B cell (primary cell): ENCODE results near the gene UNC5A. TPM values are rescaled to one million over a fixed set of nuclear protein-coding genes. Genes with fewer than 3 reads are reported as not detected.

Experiments used
- ATAC-seq: fragments of 200-7000 bp; cut with Tn5 transposase; one replicate; pipeline ENCODE4 v1.10.0; 2021; ENCODE audit warnings: low read depth, mild to moderate bottlenecking, moderate number of reproducible peaks, moderate library complexity
- CTCF ChIA-PET: fragments of 350-600 bp; sonication (Branson Sonifier 250); formaldehyde crosslinking; loops from one replicate; lab custom pipeline; 2021; ENCODE audit warnings: antibody characterized with exemption, inconsistent platforms; lab: Charles Lee
- POLR2A ChIA-PET: fragments of 350-600 bp; sonication (Branson Sonifier 250); formaldehyde crosslinking; loops from one replicate; lab custom pipeline; 2021; ENCODE audit warnings: antibody characterized with exemption; lab: Charles Lee
- DNase-seq: peaks from one replicate; pipeline ENCODE4 v3.0.0; 2013
- H2AFZ ChIP-seq: 2 replicates; pipeline ENCODE4 v1.6.1; 2012; ENCODE audit warnings: mild to moderate bottlenecking, low read depth, low read length; ENCODE audit not compliant: insufficient read depth, poor library complexity, severe bottlenecking
- H3K27ac ChIP-seq, 2 donors: 1 replicate in 1 of 2; 2 replicates in 1 of 2; pipeline ENCODE4 v1.5.1; 2012 to 2013; ENCODE audit warnings: low read length in 2 of 2, mild to moderate bottlenecking in 2 of 2, moderate library complexity in 1 of 2
- H3K27me3 ChIP-seq, 4 experiments: fragments of 200-600 bp in 1 of 4; sonication (generic) in 1 of 4; replicated peaks in 1 of 4; 1 replicate in 2 of 4; 2 replicates in 2 of 4; pipeline versions ENCODE4 v1.6.1 to v1.7.0; 2013 to 2016; ENCODE audit warnings: low read length in 3 of 4, mild to moderate bottlenecking in 2 of 4, mixed read lengths in 1 of 4, moderate library complexity in 1 of 4; ENCODE audit not compliant: insufficient read depth in 4 of 4, control insufficient read depth in 3 of 4; ENCODE audit errors: control extremely low read depth in 1 of 4
- H3K36me3 ChIP-seq, 2 experiments: replicated peaks in 1 of 2; 1 replicate in 1 of 2; 2 replicates in 1 of 2; pipeline versions ENCODE4 v1.6.1 to v1.7.1; 2013; ENCODE audit warnings: low read length in 1 of 2; ENCODE audit not compliant: insufficient read depth in 2 of 2, control insufficient read depth in 1 of 2; ENCODE audit errors: control extremely low read depth in 1 of 2, extremely low read depth in 1 of 2
- H3K4me1 ChIP-seq, 2 donors: fragments of 200-600 bp in 1 of 2; sonication (generic) in 1 of 2; 1 replicate in 1 of 2; 2 replicates in 1 of 2; pipeline versions ENCODE4 v1.5.1 to v1.6.1; 2013 to 2017; ENCODE audit warnings: low read length in 2 of 2; ENCODE audit not compliant: control insufficient read depth in 2 of 2, insufficient read depth in 2 of 2
- H3K4me2 ChIP-seq: replicated peaks from 2 replicates; pipeline ENCODE3; 2012; ENCODE audit warnings: mild to moderate bottlenecking, low read depth, low read length; ENCODE audit not compliant: poor library complexity, severe bottlenecking
- H3K4me3 ChIP-seq, 5 experiments: fragments of 200-600 bp in 1 of 5; sonication (generic) in 1 of 5; 1 replicate in 3 of 5; 2 replicates in 2 of 5; pipeline versions ENCODE4 v1.5.1 to v1.7.0; 2011 to 2016; ENCODE audit warnings: low read length in 4 of 5, mild to moderate bottlenecking in 4 of 5, low read depth in 2 of 5, control low read depth in 1 of 5, moderate library complexity in 1 of 5; ENCODE audit not compliant: insufficient read depth in 1 of 5; ENCODE audit errors: control extremely low read depth in 1 of 5, extremely low read depth in 1 of 5
- H3K79me2 ChIP-seq: fragments of 200-600 bp; sonication (generic); one replicate; pipeline ENCODE4 v1.6.0; 2016; ENCODE audit warnings: low read length; ENCODE audit not compliant: control insufficient read depth, insufficient read depth
- H3K9ac ChIP-seq: fragments of 200-600 bp; sonication (generic); 2 replicates; pipeline ENCODE4 v1.6.1; 2017; ENCODE audit warnings: mild to moderate bottlenecking, low read length, moderate library complexity
- H3K9me3 ChIP-seq, 3 donors: one replicate each; pipeline versions ENCODE4 v1.6.1 to v1.7.1; 2013; ENCODE audit warnings: low read length in 2 of 3; ENCODE audit not compliant: control insufficient read depth in 2 of 3, insufficient read depth in 1 of 3; ENCODE audit errors: control extremely low read depth in 1 of 3
- H4K20me1 ChIP-seq: 2 replicates; pipeline ENCODE4 v1.6.0; 2012; ENCODE audit warnings: mild to moderate bottlenecking, low read length; ENCODE audit not compliant: insufficient read depth, control insufficient read depth, poor library complexity, severe bottlenecking
- H3K27ac Mint-ChIP-seq: one replicate; pipeline ENCODE4 v1.8.0; 2021; ENCODE audit warnings: mixed read lengths
- H3K27me3 Mint-ChIP-seq: one replicate; pipeline ENCODE4 v1.8.0; 2021; ENCODE audit warnings: mixed read lengths
- H3K4me1 Mint-ChIP-seq: one replicate; pipeline ENCODE4 v1.8.0; 2021; ENCODE audit warnings: mixed read lengths
- H3K4me3 Mint-ChIP-seq: one replicate; pipeline ENCODE4 v1.8.0; 2021; ENCODE audit warnings: mixed read lengths
- H3K9me3 Mint-ChIP-seq: one replicate; pipeline ENCODE4 v1.8.0; 2022; ENCODE audit warnings: mixed read lengths; ENCODE audit not compliant: insufficient read depth
- CTCF ChIP-seq: fragments of 200-600 bp; IDR thresholded peaks from one replicate; pipeline ENCODE4 v1.8.0; 2022; ENCODE audit warnings: antibody characterized with exemption, mild to moderate bottlenecking
- EZH2 ChIP-seq: IDR thresholded peaks from 2 replicates; pipeline ENCODE4 v1.6.1; 2012; ENCODE audit warnings: borderline replicate concordance, low read depth, mild to moderate bottlenecking, moderate library complexity, low read length; ENCODE audit not compliant: insufficient read depth, poor library complexity, severe bottlenecking
- WGBS: methylation state at CpG from one replicate; pipeline ENCODE4 v1.1.5; 2013; ENCODE audit warnings: missing lambda C conversion rate; ENCODE audit not compliant: insufficient coverage; 5-methylcytosine and 5-hydroxymethylcytosine counted together
- intact Hi-C: fragments of 100-400 bp; cut with micrococcal nuclease; formaldehyde crosslinking; loops from one replicate; pipeline ENCODE4 v1.10.0; 2022
- polyA plus RNA-seq: library from polyadenylated mRNA; depleted of rRNA; stranded (reverse); fragments of >200 nt; gene quantifications from 2 replicates; pipeline ENCODE4 v1.2.3, GENCODE V29; 2012
- total RNA-seq, 2 donors: library from RNA; stranded (reverse); fragments of 120-200 nt in 1 of 2; gene quantifications; 1 replicate in 1 of 2; 2 replicates in 1 of 2; pipeline versions ENCODE4 v1.2.3 to v1.2.4, GENCODE V29; 2013 to 2022

UNC5A gene
- total and polyA plus RNA-seq, 2 donors (not counting 1 experiment from before 2014, with no cell fraction given) = not detected

DNA sequence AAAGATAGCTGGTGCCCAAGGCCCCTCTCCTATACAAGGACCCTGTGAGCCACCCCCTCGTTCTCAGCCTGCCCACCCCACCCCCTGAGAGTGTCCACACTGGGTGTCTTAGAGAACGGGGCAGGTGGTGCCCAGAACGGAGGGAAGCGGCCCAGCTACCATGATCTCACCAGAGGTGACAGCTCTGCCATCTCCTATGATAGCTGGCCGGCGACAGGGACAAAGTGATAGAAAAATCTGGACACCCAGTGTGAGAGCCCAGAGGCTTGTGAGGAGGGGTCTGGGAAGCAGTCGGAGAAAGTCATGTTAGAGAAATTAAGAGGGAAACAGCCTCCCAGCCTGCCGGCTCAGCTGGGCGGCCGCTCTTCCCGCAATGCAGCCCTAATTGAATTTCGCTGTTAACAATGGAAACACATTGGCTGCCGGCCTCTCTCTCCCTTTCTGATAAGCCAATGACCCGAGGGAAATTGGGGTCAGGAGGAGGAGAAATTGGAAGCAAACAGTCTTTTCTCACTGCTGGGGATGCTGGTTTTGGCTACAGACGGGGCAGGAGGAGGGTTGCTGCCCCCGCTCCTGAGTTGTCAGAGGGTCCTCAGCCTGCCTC is 56.5 kb downstream of the UNC5A start:
- Histone ChIP-seq H2AFZ (no peak overlapping the region), H3K4me1 (no peaks in the 10 kb centered on the region), H3K9me3 (peaks cover 0 to 15% (median 0%) of the 10 kb centered on the region in 3 donors), H3K9ac (no peak overlapping the region), H3K4me3 (no peak overlapping the region), H3K36me3 (no peaks in the 10 kb centered on the region), H3K4me2 (no peak overlapping the region), H3K27me3 (peaks cover 0 to 45% (median 13%) of the 10 kb centered on the region in 4 experiments), H3K79me2 (no peaks in the 10 kb centered on the region), H3K27ac (no peak overlapping the region), H4K20me1 (no peaks in the 10 kb centered on the region)
- H3K4me3 Mint-ChIP-seq = no peak overlapping the region
- ATAC-seq (no peak), DNase-seq (no peak)
- WGBS = 29% methylated on average over 14 of the region's 16 CpGs
- H3K27me3 Mint-ChIP-seq = peaks cover 26% of the 10 kb centered on the region
- no peak for TF ChIP-seq CTCF
- no peak overlapping the region for H3K27ac Mint-ChIP-seq
- no peaks in the 10 kb centered on the region for H3K4me1 Mint-ChIP-seq
- CTCF ChIA-PET = no interaction called here
- intact Hi-C loops = no loop called here
- H3K9me3 Mint-ChIP-seq = no peaks in the 10 kb centered on the region
- POLR2A ChIA-PET = no interaction called here

DNA sequence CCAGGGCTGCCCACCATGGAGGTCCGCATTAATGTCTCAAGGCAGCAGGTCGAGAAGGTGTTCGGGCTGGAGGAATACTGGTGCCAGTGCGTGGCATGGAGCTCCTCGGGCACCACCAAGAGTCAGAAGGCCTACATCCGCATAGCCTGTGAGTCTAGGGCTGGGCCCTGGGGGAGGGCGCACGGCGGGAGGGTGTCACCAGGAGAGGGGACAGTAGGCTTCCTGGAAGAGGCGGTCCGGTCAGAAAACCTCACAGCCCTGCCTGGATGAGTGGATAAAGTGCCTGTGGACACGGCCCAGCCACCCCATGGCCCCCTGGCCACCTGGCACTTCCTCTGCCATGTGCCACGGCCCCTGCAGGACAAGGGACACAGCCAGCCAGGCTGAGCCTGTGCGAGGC is 57.8 kb downstream of the UNC5A start:
- no peak overlapping the region for H3K9ac ChIP-seq
- ATAC-seq (no peak), DNase-seq (no peak)
- no peak overlapping the region for H3K4me3 ChIP-seq
- 90% methylated on average over 13 of the region's 14 CpGs for WGBS
- H3K27me3 Mint-ChIP-seq = peaks cover 22% of the 10 kb centered on the region
- no peak overlapping the region for H3K27ac ChIP-seq
- no peaks in the 10 kb centered on the region for H3K4me1 ChIP-seq
- ChIA-PET CTCF (no interaction called here), POLR2A (no interaction called here)
- no peak overlapping the region for H3K4me3 Mint-ChIP-seq
- H3K4me1 Mint-ChIP-seq = peaks cover under 1% of the 10 kb centered on the region
- no peak overlapping the region for H3K4me2 ChIP-seq
- no peaks in the 10 kb centered on the region for H3K79me2 ChIP-seq
- no peak overlapping the region for H3K27ac Mint-ChIP-seq
- no peaks in the 10 kb centered on the region for H3K9me3 Mint-ChIP-seq
- no peaks in the 10 kb centered on the region for H3K36me3 ChIP-seq
- peaks cover 0 to 12% (median 0%) of the 10 kb centered on the region in 3 donors for H3K9me3 ChIP-seq
- peaks cover 0 to 32% (median 11%) of the 10 kb centered on the region in 4 experiments for H3K27me3 ChIP-seq
- H4K20me1 ChIP-seq = no peaks in the 10 kb centered on the region
- H2AFZ ChIP-seq = no peak overlapping the region
- TF ChIP-seq EZH2 (no peak), CTCF (no peak)
- intact Hi-C loops = no loop called here
